T-helper 1 cell treated with Interleukin-12 subunit alpha and Interleukin-12 subunit beta and Interleukin-4 antibody, amounts not matched to agents 30 ng/mL and 1 ng/mL, for 36 hours (primary cell): ENCODE measurements around the gene LMBRD2. TPM values are rescaled to one million over a fixed set of nuclear protein-coding genes. Genes with fewer than 3 reads are reported as not detected.

Experiments
- intact Hi-C: fragments of 100-400 bp; cut with micrococcal nuclease; formaldehyde crosslinking; loops from one replicate; pipeline ENCODE4 v1.15.1; 2024
- total RNA-seq: library from RNA; stranded (reverse); gene quantifications from 2 replicates; pipeline ENCODE4 v1.2.3, GENCODE V29; 2022

LMBRD2 gene
- total RNA-seq, 1 donor from 2014 or later = 13.4 TPM

DNA sequence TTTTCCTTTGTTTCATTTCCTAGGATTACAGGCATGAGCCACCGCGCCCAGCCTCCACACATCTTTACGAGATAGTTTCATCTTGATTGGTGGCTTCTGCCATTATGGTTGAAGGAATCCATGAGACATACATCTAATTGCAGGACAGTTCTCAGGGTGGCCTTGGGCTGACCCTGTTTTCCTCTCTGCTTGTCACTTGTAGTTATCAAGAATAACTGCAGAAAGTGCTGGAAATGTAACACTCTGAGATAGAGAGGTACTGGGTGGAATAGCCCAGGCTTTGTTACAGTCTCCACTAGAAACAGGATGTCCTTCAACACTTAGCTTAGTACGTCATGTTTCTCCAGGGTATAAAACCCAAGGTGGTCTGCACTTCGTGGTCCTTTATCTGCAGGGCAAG is 95.7 kb downstream of the LMBRD2 start:
- intact Hi-C loops = no loop called here

DNA sequence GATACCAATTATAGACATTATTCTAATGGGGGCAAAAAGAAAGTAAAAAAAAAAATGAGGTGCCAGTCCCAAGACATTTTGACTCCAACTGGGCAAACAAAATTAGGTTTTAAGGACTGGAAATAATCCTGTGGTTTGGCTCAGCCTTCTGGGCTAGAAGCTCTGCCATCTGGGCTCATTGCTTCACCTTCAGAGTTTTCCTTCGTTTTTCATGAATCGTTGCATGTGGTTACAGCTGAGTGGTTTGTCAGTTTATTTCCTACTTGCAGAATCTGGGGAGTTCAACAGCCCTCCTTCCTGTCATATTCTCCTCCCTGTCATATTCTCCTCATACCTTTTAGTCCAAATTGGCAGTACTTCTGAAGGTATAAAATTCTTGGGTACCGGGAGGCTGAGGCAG is 97.0 kb downstream of the LMBRD2 start:
- intact Hi-C loops = no loop called here

DNA sequence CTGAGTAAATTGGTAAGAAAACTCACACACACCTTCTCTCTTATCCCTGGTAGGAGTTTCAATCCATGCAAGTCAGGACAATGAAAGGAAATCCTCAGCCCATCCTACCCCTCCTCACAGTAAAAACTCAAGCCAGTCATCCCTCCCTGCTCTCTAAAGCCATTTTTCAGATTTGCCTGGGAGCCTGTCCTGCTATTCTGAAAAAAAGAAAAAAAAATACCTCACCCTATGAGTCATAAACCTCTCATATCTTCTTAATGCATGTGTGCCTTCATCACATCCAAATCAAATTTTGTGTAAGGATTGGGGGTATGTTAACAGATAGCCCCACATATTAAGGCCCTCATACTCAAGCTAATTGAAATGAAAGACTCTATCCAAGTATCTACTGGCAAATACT is 99.1 kb downstream of the LMBRD2 start:
- intact Hi-C loops = no loop called here

DNA sequence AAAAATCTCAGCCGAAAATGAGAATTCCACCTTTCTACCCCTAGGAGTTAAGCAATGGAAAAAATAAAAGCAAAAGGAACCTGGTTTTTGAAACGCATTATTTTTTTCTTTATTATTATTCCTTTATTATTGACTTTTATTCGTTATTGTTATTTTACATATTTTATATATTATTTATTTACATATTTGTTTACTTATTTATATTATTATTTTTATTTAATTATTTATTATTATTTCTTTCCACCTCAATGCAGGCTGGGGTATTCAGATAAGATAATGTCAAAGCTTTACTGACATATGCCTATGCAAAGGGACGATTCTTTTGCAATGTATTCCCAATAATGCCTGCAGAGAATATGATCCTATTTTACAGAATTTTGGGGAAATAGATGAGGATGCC is 101.7 kb downstream of the LMBRD2 start:
- intact Hi-C loops = no loop called here

Other genes starting within 250 kb of the LMBRD2 start
- not detected in 2 replicates for gene CAPSL, start 213.3 kb downstream of the LMBRD2 start, total RNA-seq
- not detected in 2 replicates for gene UGT3A1, start 160.5 kb downstream of the LMBRD2 start, total RNA-seq
- gene UGT3A2, start 85.0 kb downstream of the LMBRD2 start, total RNA-seq = 0.15 and 0.25 TPM in 2 replicates
- 34.4 and 35.2 TPM in 2 replicates for gene SKP2, start 224 bp upstream of the LMBRD2 start, total RNA-seq
- gene NADK2, start 90.0 kb upstream of the LMBRD2 start, total RNA-seq = 12.1 and 12.4 TPM in 2 replicates
- not detected in 2 replicates for gene RANBP3L, start 150.0 kb upstream of the LMBRD2 start, total RNA-seq